Activated effector memory CD4-positive, alpha-beta T cell treated with Interleukin-2 at 50 U/mL for 16 hours (primary cell): ENCODE results near the gene ENG.
"Not testable (repeated sequence)": the region's sequence is repeated elsewhere in the genome, so short reads cannot be mapped to it uniquely, and the experiment has no call there.

ENCODE experiments used
- DNase-seq: peaks from one replicate; pipeline ENCODE4 v3.0.0-alpha.2; 2020

ENG gene

GRCh38 chr9:127841087-127841835 is 13.2 kb downstream of the ENG start:
- DNase-seq, result no peak

GRCh38 chr9:127838375-127839078 is 15.9 kb downstream of the ENG start:
- no peak for DNase-seq

- DNase-seq, result no peak
These were observed 17.1 kb downstream of the ENG start for GRCh38 chr9:127837346-127837745.

GRCh38 chr9:127836561-127836960 is 17.9 kb downstream of the ENG start:
- not testable (repeated sequence) for DNase-seq

GRCh38 chr9:127835991-127836516 is 18.4 kb downstream of the ENG start:
- no peak for DNase-seq

- no peak for DNase-seq
These were observed 20.9 kb downstream of the ENG start for GRCh38 chr9:127833555-127833954.

GRCh38 chr9:127832248-127832647 is 22.2 kb downstream of the ENG start:
- no peak for DNase-seq

- DNase-seq, result no peak
These were observed 25.1 kb downstream of the ENG start for GRCh38 chr9:127829205-127829906.

- DNase-seq, result no peak
These were observed 26.0 kb downstream of the ENG start for GRCh38 chr9:127828262-127829031.

GRCh38 chr9:127826253-127826913 is 28.1 kb downstream of the ENG start:
- DNase-seq, result no peak

- DNase-seq, result no peak
These were observed 29.0 kb downstream of the ENG start for GRCh38 chr9:127825319-127826051.

- DNase-seq, result no peak
These were observed 32.4 kb downstream of the ENG start for GRCh38 chr9:127822108-127822507.

GRCh38 chr9:127818574-127818973 is 35.9 kb downstream of the ENG start:
- DNase-seq, result no peak

GRCh38 chr9:127817881-127818434 is 36.5 kb downstream of the ENG start:
- no peak for DNase-seq

- no peak for DNase-seq
These were observed 37.7 kb downstream of the ENG start for GRCh38 chr9:127816728-127817127.

GRCh38 chr9:127816362-127816725 is 38.1 kb downstream of the ENG start:
- no peak for DNase-seq

- DNase-seq, result no peak
These were observed 38.7 kb downstream of the ENG start for GRCh38 chr9:127815512-127816361.

GRCh38 chr9:127814619-127815511 is 39.6 kb downstream of the ENG start:
- no peak for DNase-seq

- DNase-seq, result no peak
These were observed 40.7 kb downstream of the ENG start for GRCh38 chr9:127813686-127814226.
